DOHH2 (cell line): ENCODE measurements around the gene B4GALT1.

Source experiments
- H3F3A ChIP-seq: fragments of 200-600 bp; sonication (generic), shearing (Covaris generic); 2 replicates; pipeline ENCODE4 v1.6.0; 2016; ENCODE audit warnings: antibody characterized with exemption, mild to moderate bottlenecking; ENCODE audit not compliant: control insufficient read depth, insufficient read depth
- H3K27ac ChIP-seq: fragments of 200-600 bp; sonication (generic); 2 replicates; pipeline ENCODE4 v1.5.1; 2014; ENCODE audit warnings: low read depth, mild to moderate bottlenecking, low read length, moderate library complexity
- H3K27me3 ChIP-seq: fragments of 200-600 bp; sonication (generic); 2 replicates; pipeline ENCODE4 v1.6.1; 2014; ENCODE audit warnings: mild to moderate bottlenecking, low read length, mixed read lengths; ENCODE audit not compliant: control insufficient read depth
- H3K36me3 ChIP-seq: fragments of 200-600 bp; sonication (generic); 2 replicates; pipeline ENCODE4 v1.6.1; 2014; ENCODE audit warnings: mild to moderate bottlenecking, low read length, moderate library complexity, mixed read lengths; ENCODE audit not compliant: control insufficient read depth
- H3K4me1 ChIP-seq: fragments of 200-600 bp; sonication (generic); 2 replicates; pipeline ENCODE4 v1.6.1; 2014; ENCODE audit warnings: mild to moderate bottlenecking, low read length, mixed read lengths; ENCODE audit not compliant: control insufficient read depth
- H3K4me2 ChIP-seq: fragments of 200-600 bp; sonication (generic); 2 replicates; pipeline ENCODE4 v1.6.0; 2014; ENCODE audit warnings: mild to moderate bottlenecking, low read length, moderate library complexity
- H3K4me3 ChIP-seq: fragments of 200-600 bp; sonication (generic); 2 replicates; pipeline ENCODE4 v1.5.1; 2014; ENCODE audit warnings: mild to moderate bottlenecking, low read length, mixed read lengths
- H3K79me2 ChIP-seq: fragments of 200-600 bp; sonication (generic); 2 replicates; pipeline ENCODE4 v1.6.1; 2014; ENCODE audit warnings: mild to moderate bottlenecking, low read length, mixed read lengths; ENCODE audit not compliant: control insufficient read depth
- H3K9me2 ChIP-seq: fragments of 200-600 bp; sonication (generic); replicated peaks from 2 replicates; pipeline ENCODE4 v1.6.1; 2014; ENCODE audit warnings: mild to moderate bottlenecking, low read length, mixed read lengths; ENCODE audit not compliant: control insufficient read depth
- H3K9me3 ChIP-seq: fragments of 200-600 bp; sonication (generic); 2 replicates; pipeline ENCODE4 v1.6.1; 2014; ENCODE audit warnings: antibody characterized with exemption, low read length, mixed read lengths; ENCODE audit not compliant: control insufficient read depth, insufficient read depth
- H4K20me1 ChIP-seq: fragments of 200-600 bp; sonication (generic); 2 replicates; pipeline ENCODE4 v1.6.0; 2014; ENCODE audit warnings: low read depth, mild to moderate bottlenecking, antibody characterized with exemption, low read length, moderate library complexity; ENCODE audit not compliant: control insufficient read depth, insufficient read depth
- CTCF ChIP-seq: fragments of 200-600 bp; sonication (generic); IDR thresholded peaks from one replicate; pipeline ENCODE4 v1.5.1; 2014; ENCODE audit warnings: antibody characterized with exemption, mild to moderate bottlenecking, low read depth, low read length; ENCODE audit not compliant: poor library complexity, severe bottlenecking
- EZH2phosphoT487 ChIP-seq: fragments of 200-600 bp; sonication (generic); IDR thresholded peaks from 2 replicates; pipeline ENCODE4 v1.6.1; 2017; ENCODE audit warnings: borderline replicate concordance, mild to moderate bottlenecking, antibody characterized with exemption, low read length, moderate library complexity, mixed read lengths

B4GALT1 gene

DNA sequence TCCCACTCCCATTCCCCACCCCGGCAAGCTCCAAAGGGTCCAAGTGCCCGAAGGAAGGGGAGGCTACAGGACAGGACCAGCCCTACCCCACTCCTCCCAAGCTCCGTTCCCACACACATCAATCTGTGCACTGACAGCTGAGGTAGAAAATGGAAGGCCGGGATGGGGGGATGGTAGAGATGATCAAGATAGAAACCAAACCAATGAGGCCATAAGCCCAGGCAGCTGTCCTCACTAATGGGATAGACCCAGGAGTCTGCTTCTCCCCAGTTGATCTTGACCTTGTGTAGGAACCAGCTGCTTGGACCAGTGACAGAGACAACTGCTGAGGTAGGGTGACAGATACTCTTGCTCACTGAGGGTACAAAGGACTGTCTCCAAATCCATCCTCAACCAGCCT, 38.6 kb downstream of the B4GALT1 start:
- Histone ChIP-seq H3K79me2 (no peaks in the 10 kb centered on the region), H3K27ac (no peak overlapping the region), H3K9me3 (no peaks in the 10 kb centered on the region), H3F3A (no peaks in the 10 kb centered on the region), H3K4me1 (peaks cover 28% of the 10 kb centered on the region), H4K20me1 (no peaks in the 10 kb centered on the region), H3K4me3 (no peak overlapping the region), H3K27me3 (no peaks in the 10 kb centered on the region), H3K4me2 (no peak overlapping the region), H3K9me2 (no peaks in the 10 kb centered on the region), H3K36me3 (peaks cover 9% of the 10 kb centered on the region)
- TF ChIP-seq EZH2phosphoT487 (no peak), CTCF (no peak)

DNA sequence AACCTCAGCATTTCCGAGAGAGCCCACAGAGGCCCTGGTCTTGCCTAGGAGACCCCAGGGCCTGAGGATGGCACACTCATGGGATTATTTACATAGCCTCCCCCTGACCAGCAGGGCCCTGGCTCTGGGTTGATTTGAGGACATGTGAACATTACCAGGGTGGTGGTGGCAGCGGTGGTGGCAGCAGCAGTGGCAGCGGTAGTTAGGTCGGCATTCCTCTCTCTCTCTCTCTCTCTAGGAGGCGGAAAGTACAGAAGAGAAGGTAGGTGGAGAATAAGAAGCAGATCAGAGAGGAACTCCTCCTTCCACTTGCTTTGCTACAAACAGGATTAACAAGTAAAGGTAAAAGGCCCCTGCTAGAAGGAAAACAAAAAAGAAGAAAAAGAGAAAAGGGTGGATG, 39.3 kb downstream of the B4GALT1 start:
- Histone ChIP-seq H4K20me1 (no peaks in the 10 kb centered on the region), H3K27ac (no peak overlapping the region), H3K4me3 (no peak overlapping the region), H3K9me3 (no peaks in the 10 kb centered on the region), H3K4me2 (no peak overlapping the region), H3K27me3 (no peaks in the 10 kb centered on the region), H3F3A (no peaks in the 10 kb centered on the region), H3K4me1 (peaks cover 28% of the 10 kb centered on the region), H3K36me3 (peaks cover 4% of the 10 kb centered on the region; the same call in 1 of the 2 replicates), H3K79me2 (no peaks in the 10 kb centered on the region), H3K9me2 (no peaks in the 10 kb centered on the region)
- TF ChIP-seq CTCF, result no peak
- TF ChIP-seq EZH2phosphoT487, result no peak

- Histone ChIP-seq H3K4me3 (no peak overlapping the region), H3K27me3 (no peaks in the 10 kb centered on the region), H3K27ac (no peak overlapping the region), H3K4me1 (peaks cover 28% of the 10 kb centered on the region), H3K9me2 (no peaks in the 10 kb centered on the region), H3K36me3 (0 out of 2 replicates have a peak, but pooled peaks cover 4% of the 10 kb centered on the region), H3K9me3 (no peaks in the 10 kb centered on the region), H3K79me2 (no peaks in the 10 kb centered on the region), H3K4me2 (no peak overlapping the region), H3F3A (no peaks in the 10 kb centered on the region), H4K20me1 (no peaks in the 10 kb centered on the region)
- TF ChIP-seq CTCF (no peak), EZH2phosphoT487 (no peak)
Measured at GRCh38 chr9:33125871-33126823, 41.0 kb downstream of the B4GALT1 start.
